ENCODE measurements around the gene UNC93B1. TPM values are rescaled to one million over a fixed set of nuclear protein-coding genes. Genes with fewer than 3 reads are reported as not detected.

UNC93B1 gene
- total RNA-seq, 1 donor from 2014 or later = 12.3 TPM

DNA sequence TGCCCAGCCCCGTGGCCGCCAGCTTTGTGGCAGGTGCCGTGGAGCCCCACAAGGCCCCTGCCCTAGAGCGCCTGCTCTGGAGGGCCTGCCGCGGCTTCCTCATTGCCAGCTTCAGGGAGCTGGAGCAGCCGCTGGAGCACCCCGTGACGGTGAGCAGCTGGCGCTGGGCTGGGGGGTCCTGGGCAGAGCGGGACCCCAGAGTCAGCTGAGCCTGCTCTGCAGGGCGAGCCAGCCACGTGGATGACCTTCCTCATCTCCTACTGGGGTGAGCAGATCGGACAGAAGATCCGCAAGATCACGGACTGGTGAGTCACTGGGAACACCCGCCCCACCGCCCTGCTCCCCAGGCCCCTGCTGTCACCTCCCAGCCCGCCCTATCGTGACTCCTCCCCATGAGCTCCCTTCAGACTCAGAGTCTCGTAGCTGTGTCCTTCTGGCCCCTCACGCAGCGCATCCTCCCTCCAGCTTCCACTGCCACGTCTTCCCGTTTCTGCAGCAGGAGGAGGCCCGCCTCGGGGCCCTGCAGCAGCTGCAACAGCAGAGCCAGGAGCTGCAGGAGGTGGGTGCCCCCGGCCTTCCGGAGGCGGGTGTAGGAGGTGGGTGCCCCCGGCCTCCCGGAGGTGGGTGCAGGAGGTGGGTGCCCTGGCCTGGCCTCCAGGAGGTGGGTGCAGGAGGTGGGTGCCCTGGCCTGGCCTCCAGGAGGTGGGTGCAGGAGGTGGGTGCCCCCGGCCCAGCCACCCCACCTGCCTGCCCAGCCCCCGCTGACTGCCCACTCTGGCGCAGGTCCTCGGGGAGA is 39.6 kb upstream of the UNC93B1 start:
- intact Hi-C loops (cut with micrococcal nuclease) = no loop called here
- no peak for DNase-seq (ENCODE audit: low spot score)
- H3K27ac Mint-ChIP-seq = no peak overlapping the region
- H3K27me3 Mint-ChIP-seq (ENCODE audit: low read depth) = no peaks in the 10 kb centered on the region
- H3K36me3 Mint-ChIP-seq (ENCODE audit: low read depth) = peaks cover 34% of the 10 kb centered on the region
- peaks cover 4% of the 10 kb centered on the region for H3K4me1 Mint-ChIP-seq (ENCODE audit: low read depth)
- no peak overlapping the region for H3K4me3 Mint-ChIP-seq (ENCODE audit: low read depth)
- H3K9me3 Mint-ChIP-seq = no peaks in the 10 kb centered on the region

DNA sequence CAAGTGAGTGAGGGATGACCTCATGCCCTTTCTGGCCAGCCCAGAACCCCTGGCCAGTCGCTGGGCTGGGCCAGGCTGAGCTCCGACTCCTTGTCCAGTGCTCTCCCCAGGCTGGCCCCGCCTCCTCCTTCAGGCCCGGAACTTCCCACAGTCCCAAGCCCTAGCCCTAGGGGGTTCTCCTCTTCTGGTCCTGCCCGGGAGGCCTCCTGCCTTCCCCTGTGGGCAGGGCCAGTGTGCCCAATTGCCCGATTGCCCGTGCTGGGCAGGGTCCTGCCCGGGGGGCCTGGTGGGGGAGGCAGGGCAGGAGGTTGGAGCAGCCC is 39.1 kb upstream of the UNC93B1 start:
- Mint-ChIP-seq H3K4me3 (ENCODE audit: low read depth) (no peak overlapping the region), H3K27me3 (ENCODE audit: low read depth) (no peaks in the 10 kb centered on the region), H3K4me1 (ENCODE audit: low read depth) (peaks cover 4% of the 10 kb centered on the region), H3K9me3 (no peaks in the 10 kb centered on the region), H3K36me3 (ENCODE audit: low read depth) (peaks cover 28% of the 10 kb centered on the region), H3K27ac (no peak overlapping the region)
- no peak for DNase-seq (ENCODE audit: low spot score)
- intact Hi-C loops (cut with micrococcal nuclease) = no loop called here

DNA sequence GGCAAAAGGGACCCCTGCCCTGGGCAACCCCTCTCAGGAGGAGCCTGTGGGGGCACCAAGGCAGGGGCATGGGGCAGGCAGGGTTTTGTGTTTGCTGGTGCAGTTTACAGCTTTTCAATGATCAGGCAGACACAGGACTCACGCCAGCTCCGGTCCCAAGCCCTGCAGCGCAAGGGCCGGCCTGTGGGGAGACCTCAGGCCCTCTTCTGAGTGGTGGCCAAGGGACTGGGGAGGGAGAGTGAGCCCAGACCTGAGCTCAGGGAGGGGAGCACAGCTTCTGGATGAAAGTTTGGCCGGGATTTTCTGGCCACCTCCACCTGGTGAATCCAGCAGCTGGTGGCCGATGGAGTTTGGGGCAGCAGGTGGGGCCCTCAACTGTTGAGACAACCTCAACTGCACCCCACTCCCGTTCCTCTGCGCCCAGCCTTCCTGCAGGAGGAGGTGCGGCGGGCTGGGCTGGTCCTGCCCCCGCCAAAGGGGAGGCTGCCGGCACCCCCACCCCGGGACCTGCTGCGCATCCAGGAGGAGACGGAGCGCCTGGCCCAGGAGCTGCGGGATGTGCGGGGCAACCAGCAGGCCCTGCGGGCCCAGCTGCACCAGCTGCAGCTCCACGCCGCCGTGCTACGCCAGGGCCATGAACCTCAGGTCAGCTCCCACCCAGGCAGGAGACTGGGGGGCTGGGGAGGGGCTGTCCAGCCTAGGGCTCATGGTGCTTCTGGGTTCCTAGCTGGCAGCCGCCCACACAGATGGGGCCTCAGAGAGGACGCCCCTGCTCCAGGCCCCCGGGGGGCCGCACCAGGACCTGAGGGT is 38.5 kb upstream of the UNC93B1 start:
- intact Hi-C loops (cut with micrococcal nuclease) = no loop called here
- Mint-ChIP-seq H3K4me3 (ENCODE audit: low read depth) (no peak overlapping the region), H3K27me3 (ENCODE audit: low read depth) (no peaks in the 10 kb centered on the region), H3K4me1 (ENCODE audit: low read depth) (peaks cover 4% of the 10 kb centered on the region), H3K27ac (no peak overlapping the region), H3K9me3 (no peaks in the 10 kb centered on the region), H3K36me3 (ENCODE audit: low read depth) (peaks cover 25% of the 10 kb centered on the region)
- DNase-seq (ENCODE audit: low spot score) = no peak

DNA sequence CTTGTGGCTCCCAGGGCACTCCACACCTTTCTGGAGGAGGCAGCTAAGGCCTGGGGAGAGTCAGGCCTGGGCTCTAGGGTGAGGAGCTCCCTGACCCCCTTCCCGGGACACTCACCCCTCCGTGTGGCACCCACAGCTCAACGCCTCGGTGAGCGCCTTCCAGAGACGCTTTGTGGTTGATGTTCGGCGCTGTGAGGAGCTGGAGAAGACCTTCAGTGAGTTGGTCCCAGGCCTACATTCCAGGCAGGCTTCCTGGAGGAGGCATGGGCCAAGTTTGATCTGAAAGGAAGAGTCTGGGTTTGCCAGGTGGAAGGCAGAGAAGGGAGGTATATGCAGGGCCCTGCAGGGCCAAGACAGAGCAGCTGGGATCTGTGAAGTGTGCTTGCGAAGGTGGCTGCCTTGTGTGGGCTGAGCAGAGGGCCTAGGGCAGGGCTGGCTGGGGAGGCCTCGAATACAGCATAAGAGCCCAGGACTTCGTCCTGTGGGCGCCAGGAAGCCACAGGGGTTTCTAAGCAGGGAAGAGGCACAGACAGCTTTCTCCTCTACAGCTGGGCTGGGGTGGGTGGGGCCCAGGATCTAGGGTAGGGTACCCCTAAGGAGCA is 37.8 kb upstream of the UNC93B1 start:
- Mint-ChIP-seq H3K36me3 (ENCODE audit: low read depth) (peaks cover 24% of the 10 kb centered on the region), H3K9me3 (no peaks in the 10 kb centered on the region), H3K27me3 (ENCODE audit: low read depth) (no peaks in the 10 kb centered on the region), H3K27ac (peak overlapping the region; percentile 29), H3K4me1 (ENCODE audit: low read depth) (peaks cover 10% of the 10 kb centered on the region), H3K4me3 (ENCODE audit: low read depth) (peak overlapping the region; percentile 2)
- DNase-seq (ENCODE audit: low spot score) = no peak
- intact Hi-C loops (cut with micrococcal nuclease) = no loop called here

DNA sequence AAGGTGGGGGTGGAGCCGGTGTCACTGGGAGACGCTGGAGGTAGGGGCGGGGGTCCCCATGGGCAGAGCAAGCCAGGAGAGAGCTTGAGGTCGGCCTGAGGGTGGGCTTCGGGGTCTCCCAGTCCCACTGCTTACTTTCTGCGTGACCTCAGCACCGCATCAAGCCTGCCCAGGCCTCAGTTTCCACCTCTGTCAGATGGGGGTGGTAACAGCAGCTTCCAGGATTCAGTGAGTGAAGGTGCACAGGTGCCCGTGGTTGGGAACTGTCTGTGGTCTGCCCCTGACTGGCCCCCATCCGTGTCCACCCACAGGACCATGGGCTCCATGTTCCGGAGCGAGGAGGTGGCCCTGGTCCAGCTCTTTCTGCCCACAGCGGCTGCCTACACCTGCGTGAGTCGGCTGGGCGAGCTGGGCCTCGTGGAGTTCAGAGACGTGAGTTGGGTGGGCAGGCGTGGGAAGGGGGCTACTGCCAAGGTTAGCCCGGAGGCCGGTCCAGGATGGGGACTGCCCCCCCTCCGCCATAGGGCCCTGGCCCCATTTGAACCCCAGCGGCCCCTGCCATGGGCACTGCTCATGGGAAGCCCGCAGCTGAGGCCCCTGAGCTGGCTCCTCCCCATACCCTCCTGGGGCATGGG is 37.2 kb upstream of the UNC93B1 start:
- no peak for DNase-seq (ENCODE audit: low spot score)

DNA sequence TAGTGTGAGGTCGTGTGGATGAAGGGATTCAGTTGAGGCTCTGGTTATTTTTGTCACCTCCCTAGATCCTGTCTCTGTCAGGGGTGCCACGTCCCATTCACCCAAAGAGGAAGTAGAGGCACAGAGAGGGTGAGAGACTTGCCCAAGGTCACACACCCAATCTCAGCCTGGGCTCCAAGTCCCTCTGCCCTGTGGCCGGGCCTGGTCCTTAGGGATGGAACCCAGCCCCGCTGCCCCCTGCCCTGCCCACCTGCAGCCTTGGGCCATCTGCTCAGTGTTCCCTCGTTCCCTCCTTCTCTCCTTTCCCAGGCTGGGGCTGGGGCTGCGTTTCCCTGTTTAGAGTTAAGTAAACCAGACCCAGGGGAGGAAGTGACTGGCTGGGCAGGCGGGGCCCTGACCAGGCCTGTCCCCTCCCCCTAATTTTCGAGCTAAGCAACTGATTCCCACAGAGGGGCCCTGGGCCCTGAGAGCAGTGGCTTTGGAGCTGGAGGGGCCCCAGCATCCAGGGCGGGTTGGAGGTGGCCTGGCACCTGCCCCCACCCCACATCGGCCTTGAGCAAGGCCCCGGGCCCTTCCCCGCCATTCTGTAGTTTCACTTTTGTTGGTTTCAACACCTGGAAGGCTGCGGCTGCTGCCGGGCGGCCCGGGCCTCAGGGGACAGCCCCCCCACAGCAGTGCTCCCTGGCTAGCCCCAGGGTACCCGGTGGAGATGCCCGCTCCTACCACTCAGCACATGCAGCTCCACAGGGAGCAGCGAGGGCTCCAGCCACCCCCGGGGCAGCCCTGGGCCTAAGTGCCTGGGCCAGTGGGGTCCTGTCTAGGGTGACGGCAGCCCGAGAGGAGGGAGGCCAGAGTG is 36.4 kb upstream of the UNC93B1 start:
- H3K4me1 Mint-ChIP-seq (ENCODE audit: low read depth) = peaks cover 11% of the 10 kb centered on the region
- H3K9me3 Mint-ChIP-seq = no peaks in the 10 kb centered on the region
- intact Hi-C loops (cut with micrococcal nuclease) = loop anchor here (1.0 kb wide), 1 partner anchor 10 kb away; the partner anchor contains the start of gene NDUFS8
- peak overlapping the region; percentile 93 for H3K4me3 Mint-ChIP-seq (ENCODE audit: low read depth)
- H3K27me3 Mint-ChIP-seq (ENCODE audit: low read depth) = no peaks in the 10 kb centered on the region
- peak overlapping the region; percentile 89 for H3K27ac Mint-ChIP-seq
- peak; percentile 49 for DNase-seq (ENCODE audit: low spot score)
- peaks cover 18% of the 10 kb centered on the region for H3K36me3 Mint-ChIP-seq (ENCODE audit: low read depth)

More for the DNA sequence above, 37.2 kb upstream of the UNC93B1 start:
- Mint-ChIP-seq H3K9me3 (no peaks in the 10 kb centered on the region), H3K27ac (peak overlapping the region; percentile 89), H3K4me1 (ENCODE audit: low read depth) (peaks cover 11% of the 10 kb centered on the region), H3K4me3 (ENCODE audit: low read depth) (peak overlapping the region; percentile 93), H3K36me3 (ENCODE audit: low read depth) (peaks cover 18% of the 10 kb centered on the region), H3K27me3 (ENCODE audit: low read depth) (no peaks in the 10 kb centered on the region)
- intact Hi-C loops (cut with micrococcal nuclease) = loop anchor here (1.0 kb wide), 1 partner anchor 11 kb away; the partner anchor contains the start of gene NDUFS8

DNA sequence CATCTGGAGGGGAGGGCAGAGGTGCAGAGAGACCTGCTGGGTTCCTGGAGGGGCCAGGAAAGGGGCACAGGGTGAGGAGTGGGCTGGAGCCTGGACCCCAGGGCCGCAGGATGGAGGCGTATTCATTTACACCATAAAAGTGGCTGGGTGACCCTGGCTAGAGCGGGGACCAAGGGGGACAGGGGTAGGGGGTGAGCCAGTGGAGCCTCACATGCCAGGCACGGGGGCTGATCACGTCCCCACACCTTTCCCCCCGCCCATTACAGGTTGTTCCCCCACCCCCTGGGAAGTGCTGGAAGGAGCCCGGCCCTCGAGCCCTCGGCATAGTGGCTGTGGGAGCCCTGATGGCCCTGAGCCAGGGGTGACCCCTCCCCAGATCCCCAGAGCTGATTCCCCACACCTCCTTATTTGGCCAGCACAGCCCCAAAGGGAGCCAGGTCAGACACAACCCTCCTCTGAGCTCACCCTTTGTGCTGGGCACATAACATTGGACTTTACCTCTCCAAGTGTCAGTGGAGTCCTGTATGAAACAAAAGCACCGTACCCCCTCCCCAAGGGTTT is 35.7 kb upstream of the UNC93B1 start:
- H3K9me3 Mint-ChIP-seq = no peaks in the 10 kb centered on the region
- H3K36me3 Mint-ChIP-seq (ENCODE audit: low read depth) = peaks cover 11% of the 10 kb centered on the region
- intact Hi-C loops (cut with micrococcal nuclease) = loop anchor here (1.0 to 10.0 kb wide), 2 partner anchors 9 to 175 kb away; partner anchors contain the start of genes KMT5B and NDUFS8
- H3K4me3 Mint-ChIP-seq (ENCODE audit: low read depth) = peak overlapping the region; percentile 93
- peaks cover 11% of the 10 kb centered on the region for H3K4me1 Mint-ChIP-seq (ENCODE audit: low read depth)
- peak overlapping the region; percentile 89 for H3K27ac Mint-ChIP-seq
- H3K27me3 Mint-ChIP-seq (ENCODE audit: low read depth) = no peaks in the 10 kb centered on the region
- DNase-seq (ENCODE audit: low spot score) = no peak

DNA sequence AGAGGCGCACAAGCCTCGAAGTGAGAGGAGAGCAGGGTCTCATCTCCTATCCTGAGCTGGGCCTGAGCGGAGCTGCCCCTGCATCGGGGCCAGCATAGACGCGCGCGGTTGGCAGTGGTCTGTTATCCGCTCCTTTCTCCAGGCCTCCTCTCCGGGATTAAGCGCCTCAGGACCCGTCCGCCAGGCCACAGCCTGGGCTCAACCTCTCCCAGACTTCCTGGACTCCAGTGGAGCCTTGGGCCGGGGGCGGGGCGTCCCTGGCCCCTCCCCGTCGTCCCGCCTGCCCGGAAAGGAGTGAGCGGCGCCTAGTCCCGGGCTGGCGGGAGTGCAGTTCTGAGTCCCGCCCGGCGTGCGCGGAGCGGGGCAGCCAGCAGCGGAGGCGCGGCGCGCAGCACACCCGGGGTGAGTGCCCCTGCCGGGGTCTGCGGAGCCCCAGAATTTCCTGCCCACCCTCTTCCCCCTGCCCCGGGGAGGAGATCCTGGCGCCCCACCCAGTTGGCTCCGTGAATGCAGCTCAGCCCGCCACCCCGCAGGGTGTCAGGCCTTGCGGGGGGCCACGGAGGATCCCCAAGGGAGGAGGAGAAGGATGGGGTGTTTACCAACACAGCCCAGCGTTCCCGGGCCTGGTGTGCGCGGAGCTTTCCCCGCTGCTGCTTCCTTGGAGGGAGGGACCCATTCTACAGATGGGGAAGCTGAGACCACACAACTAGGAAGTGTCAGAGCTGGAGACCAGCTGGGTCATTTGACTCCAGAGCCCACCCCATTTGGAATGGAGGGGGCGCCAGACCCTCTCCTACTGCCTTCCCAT is 35.0 kb upstream of the UNC93B1 start, which contains the start of gene TCIRG1:
TSS of gene TCIRG1 (plus strand) at position 308 of the 808 bp plus-strand sequence. CDS start 2,247 bp downstream, outside the sequence.
- Mint-ChIP-seq H3K4me3 (ENCODE audit: low read depth) (peak within 1 kb of the TSS; percentile 93), H3K4me1 (ENCODE audit: low read depth) (peaks cover 11% of the 10 kb centered on the region), H3K36me3 (ENCODE audit: low read depth) (peaks cover 11% of the 10 kb centered on the region), H3K9me3 (no peaks in the 10 kb centered on the region), H3K27me3 (ENCODE audit: low read depth) (no peaks in the 10 kb centered on the region), H3K27ac (peak within 1 kb of the TSS; percentile 89)
- peak; percentile 50 for DNase-seq (ENCODE audit: low spot score)
- intact Hi-C loops (cut with micrococcal nuclease) = loop anchor here (10.0 kb wide), 1 partner anchor 176 kb away; the partner anchor contains the start of gene KMT5B

DNA sequence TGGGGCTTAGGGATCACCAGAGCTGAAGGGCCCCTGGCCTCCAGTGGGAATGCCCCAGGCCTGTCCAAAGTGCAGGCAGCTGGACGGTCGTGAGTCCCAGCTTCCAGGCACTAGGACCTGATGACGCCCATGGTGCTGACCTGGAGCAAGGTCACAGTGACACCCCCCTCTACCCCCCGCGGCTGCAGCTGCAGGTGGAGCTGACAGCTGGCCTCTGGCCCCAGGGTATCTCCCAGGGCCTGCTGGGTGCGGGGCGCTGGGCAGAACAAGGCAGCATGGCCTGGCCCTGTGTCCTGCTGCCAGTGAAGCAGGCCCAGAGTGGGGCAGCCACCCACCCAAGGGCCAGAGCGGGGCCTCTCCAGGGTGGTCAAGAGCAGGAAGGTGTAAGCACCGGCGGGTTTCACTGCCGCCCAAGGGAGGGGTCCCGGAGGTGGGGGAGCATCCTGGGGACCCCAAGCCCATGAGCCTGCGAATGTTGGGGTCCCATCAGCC is 34.4 kb upstream of the UNC93B1 start:
- Mint-ChIP-seq H3K4me1 (ENCODE audit: low read depth) (peaks cover 11% of the 10 kb centered on the region), H3K27ac (no peak overlapping the region), H3K36me3 (ENCODE audit: low read depth) (peaks cover 11% of the 10 kb centered on the region), H3K9me3 (no peaks in the 10 kb centered on the region), H3K27me3 (ENCODE audit: low read depth) (no peaks in the 10 kb centered on the region), H3K4me3 (ENCODE audit: low read depth) (peak overlapping the region; percentile 93)
- intact Hi-C loops (cut with micrococcal nuclease) = loop anchor here (10.0 kb wide), 1 partner anchor 177 kb away; the partner anchor contains the start of gene KMT5B
- DNase-seq (ENCODE audit: low spot score) = no peak

DNA sequence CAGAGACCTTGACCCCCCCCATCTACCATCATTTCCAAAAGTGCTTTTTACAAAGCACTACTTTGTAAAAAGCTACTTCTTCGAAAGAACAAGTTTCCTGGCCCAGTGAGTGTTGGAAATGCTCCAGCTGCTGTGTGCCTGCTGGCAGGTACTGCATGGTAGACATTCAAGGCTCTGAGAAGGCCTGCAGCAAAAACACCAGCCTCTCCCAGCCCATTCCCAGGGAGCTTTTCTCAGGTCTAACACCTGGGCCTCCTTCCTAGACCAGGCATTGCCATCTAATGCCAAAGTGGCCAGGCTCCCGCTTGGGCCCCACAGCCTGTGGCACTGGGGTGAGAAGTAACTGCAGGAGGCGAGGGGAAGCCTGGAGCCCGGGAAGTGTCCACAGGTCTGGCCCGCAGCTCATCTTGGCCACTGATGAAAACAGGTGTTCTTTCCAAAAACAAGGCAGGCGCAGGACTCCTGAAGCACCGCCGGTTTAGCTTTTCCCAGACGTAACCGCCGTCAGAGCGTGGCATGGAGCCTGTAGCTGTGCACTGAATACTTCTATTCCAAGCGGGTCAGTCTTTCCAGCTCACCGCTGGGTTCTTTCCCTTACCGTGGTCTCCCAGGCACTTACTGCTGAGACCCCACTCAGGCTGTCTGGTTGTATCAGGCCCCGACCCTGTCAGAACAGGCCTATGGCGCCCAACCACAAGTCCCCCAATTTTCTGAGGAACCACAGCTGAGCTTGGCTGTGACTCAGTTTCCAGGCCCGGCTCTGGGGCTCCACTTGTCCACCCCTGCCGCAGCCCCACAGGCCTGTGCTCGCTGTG is 33.7 kb upstream of the UNC93B1 start:
- Mint-ChIP-seq H3K9me3 (no peaks in the 10 kb centered on the region), H3K27ac (peak overlapping the region; percentile 89), H3K27me3 (ENCODE audit: low read depth) (no peaks in the 10 kb centered on the region), H3K4me3 (ENCODE audit: low read depth) (peak overlapping the region; percentile 52), H3K4me1 (ENCODE audit: low read depth) (peaks cover 11% of the 10 kb centered on the region), H3K36me3 (ENCODE audit: low read depth) (peaks cover 11% of the 10 kb centered on the region)
- intact Hi-C loops (cut with micrococcal nuclease) = loop anchor here (10.0 kb wide), 1 partner anchor 177 kb away; the partner anchor contains the start of gene KMT5B
- no peak for DNase-seq (ENCODE audit: low spot score)

All from activated T-helper 2 cell treated with anti-CD3 and anti-CD28 coated beads, Interferon-gamma antibody, Interleukin-2, Interleukin-4, amounts not matched to agents 10 μg/mL and 5 μg/mL and 100 μg/mL, durations not matched to agents 14 hours and 24 hours and 36 hours (primary cell).